HG03135 (cell line): ENCODE results near the gene KANSL1.
"Not testable (repeated sequence)": the region's sequence is repeated elsewhere in the genome, so short reads cannot be mapped to it uniquely, and the experiment has no call there.

ENCODE experiments used
- ATAC-seq: cut with Tn5 transposase; IDR thresholded peaks from one replicate; pipeline ENCODE4 v1.9.1; 2021; ENCODE audit warnings: mild to moderate bottlenecking, moderate library complexity; ENCODE audit not compliant: unreplicated experiment

The KANSL1 gene

DNA sequence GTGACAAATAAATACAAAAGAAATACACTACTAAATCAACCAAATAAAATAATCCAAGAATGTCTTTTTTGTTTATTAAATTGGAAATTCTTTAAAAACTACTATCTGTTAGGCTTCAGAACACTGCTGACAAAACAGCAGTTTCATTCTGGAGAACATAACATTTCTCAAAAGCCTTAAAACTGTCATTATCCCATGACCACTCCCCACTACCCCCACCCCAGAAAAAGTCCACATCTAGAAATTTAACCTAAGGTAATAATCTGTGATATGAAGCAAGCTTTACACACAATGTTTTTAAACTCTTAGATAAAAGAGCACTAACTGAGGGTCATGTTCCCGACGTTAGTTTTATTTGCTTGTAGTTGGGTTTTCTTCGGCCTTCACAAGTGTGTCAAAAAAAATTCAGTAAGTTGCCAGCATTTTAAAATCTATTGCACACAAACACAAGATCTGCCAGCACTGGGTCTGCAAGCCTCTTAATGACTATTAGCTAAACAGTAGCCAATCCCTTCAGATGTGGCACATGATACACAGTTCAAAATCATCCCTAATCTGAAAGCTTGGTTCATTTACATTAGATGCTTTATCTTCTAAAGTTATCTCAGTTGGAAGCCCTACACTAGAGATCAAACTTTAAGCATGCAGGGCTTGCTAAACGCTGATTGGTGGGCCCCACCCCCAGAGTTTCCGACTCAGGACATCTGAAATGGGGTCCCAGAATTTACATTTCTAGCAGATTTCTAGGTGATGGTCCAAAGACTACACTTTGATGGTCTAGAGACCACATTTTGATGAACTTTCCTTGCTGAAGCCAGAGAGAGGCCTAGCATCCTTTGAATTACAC lies 75.2 kb downstream of the KANSL1 start:
- no peak for ATAC-seq

DNA sequence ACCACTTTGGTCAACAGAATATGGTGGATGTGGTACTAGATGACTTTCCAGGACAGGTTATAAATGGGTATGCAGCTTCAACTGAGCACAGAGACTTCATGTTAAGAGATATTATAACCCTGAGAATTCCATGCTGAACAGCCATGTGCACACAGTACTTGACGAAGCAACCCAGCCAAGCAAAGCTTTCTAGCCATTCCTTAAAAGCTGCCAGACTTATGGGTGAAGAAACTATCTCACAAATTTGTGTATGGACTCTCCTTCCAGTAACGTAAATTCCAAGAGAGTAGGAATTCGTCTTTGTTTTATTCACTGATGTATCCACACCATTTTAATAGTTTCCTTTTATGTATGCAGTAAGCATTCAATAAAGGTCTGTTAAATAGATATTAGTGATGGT lies 76.1 kb downstream of the KANSL1 start:
- no peak for ATAC-seq

DNA sequence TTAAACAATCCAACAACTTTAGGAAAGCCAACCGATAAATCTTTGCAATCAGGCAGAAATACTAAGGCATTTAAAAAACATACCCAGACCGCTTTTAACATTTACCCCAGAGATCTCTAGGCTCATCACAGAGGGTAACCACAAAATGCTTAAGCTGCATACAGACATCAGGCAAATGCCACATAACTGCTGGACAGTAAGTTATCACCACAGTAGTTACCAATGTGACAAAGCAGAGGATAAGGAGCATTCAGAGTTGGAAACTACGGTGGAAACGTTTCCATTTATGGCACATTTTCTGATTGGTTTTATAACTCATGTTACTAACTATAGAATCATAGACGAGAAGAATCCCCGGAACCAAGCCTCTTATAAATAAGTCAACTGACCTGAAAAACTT lies 77.5 kb downstream of the KANSL1 start:
- ATAC-seq = no peak

DNA sequence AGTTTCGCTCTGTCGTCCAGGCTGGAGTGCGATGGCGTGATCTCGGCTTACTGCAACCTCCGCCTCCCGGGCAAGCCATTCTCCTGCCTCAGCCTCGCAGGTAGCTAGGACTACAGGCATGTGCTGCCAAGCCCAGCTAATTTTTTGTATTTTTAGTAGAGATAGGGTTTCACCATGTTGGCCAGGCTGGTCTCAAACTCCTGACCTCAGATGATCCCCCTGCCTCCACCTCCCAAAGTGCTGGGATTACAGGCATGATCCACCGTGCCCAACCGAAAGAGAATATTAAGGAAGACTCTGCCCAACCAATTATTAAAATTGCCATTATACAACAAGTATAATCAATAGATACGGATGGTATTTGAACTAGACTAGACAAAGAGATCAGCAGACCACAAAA lies 82.0 kb downstream of the KANSL1 start:
- ATAC-seq = not testable (repeated sequence)

DNA sequence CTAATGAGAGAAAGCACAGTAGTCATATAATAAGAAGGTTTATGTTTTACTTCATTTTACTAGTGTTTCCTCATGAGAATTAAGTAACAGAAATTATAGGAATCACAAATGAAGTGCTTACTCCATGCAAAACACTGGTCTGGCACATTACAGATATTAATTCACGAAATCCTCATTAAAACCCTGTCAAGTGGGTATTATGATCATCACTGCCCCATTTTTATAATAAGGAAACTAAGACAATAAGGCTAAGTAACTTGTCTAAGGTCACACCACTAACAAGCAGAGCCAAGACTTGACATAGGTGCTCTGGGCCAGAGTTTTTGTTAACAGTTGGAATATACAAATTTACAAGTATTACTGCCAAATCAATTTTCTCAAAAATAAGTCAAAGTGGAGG lies 83.0 kb downstream of the KANSL1 start:
- ATAC-seq = no peak

DNA sequence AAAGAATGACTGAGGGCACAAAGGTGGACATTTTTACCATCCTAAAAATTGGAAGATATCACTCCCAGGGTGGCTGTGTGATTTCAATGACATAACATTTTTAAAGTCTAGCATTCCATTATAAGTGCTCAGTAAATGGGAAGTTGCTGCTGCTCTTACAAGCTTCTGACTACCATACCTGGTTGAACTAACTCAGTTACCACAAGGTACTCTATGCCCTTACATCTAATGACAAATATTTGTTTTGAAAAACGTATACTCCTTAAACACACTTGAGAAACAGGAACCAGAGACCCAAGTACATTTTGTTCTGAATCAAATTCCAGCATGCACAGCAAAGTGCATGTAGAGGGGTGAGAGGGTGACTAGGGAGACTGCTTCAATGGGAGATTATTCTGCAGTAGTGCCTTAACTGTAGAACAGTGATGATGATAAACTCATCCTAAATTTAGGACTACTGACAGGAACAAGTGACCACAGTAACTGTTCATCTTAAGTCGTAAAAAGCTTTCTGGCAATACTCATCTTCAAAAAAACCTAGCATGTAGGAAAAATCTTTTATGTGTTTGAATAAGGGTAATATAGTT lies 83.5 kb downstream of the KANSL1 start:
- ATAC-seq = no peak

DNA sequence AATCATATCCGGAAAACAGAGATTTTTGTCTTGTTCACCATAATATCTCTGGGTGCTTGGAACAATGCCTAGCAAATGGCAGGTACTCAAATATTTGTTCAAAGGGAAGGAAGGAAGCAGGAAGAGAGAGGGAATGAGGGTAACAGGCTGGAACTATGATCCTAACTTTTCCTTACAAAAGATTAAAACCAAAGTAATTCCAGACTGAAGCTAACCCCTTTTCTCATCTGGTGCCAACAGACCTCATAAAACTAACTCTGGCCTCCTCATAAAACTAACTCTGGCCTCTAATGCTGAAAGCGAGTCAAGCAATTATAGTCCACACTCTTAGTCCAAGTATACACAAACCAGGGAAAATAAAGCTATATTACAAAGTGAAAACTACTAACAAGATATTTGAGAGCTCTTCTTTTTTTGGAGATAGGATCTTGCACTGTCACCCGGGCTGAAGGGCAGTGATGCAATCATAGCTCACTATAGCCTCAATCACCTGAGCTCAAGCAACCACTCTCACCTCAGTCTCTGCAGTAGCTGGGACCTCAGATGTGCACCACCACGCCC lies 84.6 kb downstream of the KANSL1 start:
- ATAC-seq = no peak

DNA sequence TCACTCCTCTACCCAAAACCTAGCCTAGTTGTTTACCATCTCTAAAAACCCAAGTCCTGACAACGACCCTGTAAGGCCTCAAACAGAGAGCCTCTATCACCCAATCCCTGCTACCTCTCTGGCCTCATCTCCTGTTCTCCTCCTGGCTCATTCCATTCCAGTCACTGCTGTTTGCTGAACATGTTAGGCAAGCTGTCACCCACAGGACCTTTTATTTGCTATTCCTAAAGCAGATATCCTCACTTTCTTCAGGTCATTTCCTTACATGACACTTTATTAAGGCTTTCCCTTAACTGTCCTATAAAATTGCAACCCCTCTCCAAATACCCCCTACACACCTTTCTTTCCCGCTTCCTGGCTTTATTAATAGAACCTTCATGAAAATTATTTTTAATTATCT lies 85.1 kb downstream of the KANSL1 start:
- no peak for ATAC-seq

DNA sequence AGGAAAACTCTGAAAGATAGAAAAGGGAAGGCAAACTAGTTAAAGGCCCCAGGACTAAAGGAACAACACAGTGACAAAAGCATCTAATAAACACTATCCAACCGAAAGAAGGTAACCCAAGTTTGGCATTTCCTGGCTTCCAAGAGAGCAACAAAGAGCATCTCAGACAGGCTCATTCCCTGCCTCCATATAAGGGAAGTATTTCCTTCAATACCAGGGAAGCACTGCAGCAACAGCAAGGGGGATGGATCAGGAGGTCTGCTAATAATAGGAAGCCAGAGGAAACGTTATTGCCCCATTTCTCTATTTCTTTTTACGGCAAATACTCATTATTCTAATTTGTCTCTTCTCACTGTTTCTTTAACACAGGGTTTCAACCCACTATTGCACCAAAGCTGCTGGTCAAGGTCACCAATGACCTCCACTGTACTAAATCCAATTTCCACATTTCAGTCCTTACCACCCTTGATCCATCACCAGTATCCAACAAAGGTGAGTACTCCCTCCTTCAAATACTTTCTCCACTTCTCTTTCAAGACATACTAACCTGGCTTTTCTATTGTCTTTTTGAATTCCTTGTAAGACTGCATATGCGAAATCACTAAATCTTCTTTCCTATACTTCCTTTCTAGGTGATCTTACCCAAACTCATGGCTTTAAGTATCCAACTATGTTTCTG lies 86.1 kb downstream of the KANSL1 start:
- ATAC-seq = no peak

DNA sequence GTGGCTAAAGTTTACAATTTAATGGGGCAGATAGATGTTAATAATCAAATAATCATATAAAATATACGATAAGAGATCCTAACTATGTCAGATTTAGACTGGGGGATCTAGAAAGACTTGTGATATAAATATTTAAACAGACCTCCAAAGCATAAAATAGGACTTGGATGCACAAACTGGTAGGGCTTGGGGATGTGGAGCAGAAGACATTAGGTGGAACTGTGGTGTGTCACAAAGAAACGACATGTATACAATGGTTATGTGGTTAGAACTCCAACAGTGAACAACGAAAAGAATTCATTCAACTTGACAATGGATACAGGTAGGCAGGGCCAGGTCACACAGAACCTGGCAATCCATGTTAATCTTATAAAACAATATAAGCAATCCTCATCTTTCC lies 90.4 kb downstream of the KANSL1 start:
- not testable (repeated sequence) for ATAC-seq

DNA sequence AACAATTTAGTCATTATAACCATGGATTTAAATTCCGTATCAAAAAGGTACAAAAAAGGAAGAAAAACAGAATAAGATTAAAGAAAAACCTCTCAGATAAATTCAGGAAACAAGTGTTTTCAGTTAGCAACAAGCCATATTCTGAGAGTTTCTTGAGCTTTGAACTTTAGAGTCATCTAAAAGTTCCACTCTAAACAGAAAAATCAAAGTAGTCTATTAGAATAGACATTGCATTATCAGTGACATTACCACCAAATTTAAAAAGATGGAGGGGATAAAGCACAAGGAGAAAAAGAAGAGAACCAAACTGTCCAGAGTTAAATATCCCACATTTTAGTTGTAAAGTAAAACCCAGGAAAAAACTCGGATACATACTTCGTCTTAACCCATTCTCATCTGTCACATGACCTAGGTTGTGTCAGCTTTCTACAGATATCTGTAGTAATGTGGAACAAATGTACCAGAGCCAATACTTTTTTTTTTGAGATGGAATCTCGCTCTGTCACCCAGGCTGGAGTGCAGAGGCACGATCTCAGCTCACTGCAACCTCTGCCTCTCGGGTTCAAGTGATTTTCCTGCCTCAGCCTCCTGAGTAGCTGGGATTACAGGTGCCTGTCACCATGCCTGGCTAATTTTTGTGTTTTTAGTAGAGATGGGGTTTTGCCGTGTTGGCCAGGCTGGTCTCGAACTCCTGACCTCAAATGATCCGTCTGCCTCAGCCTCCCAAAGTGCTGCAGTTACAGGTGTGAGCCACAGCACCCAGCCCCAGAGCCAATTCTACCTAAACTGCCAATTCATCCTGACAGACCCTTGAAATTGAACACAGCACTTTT lies 91.2 kb downstream of the KANSL1 start:
- ATAC-seq = not testable (repeated sequence)

DNA sequence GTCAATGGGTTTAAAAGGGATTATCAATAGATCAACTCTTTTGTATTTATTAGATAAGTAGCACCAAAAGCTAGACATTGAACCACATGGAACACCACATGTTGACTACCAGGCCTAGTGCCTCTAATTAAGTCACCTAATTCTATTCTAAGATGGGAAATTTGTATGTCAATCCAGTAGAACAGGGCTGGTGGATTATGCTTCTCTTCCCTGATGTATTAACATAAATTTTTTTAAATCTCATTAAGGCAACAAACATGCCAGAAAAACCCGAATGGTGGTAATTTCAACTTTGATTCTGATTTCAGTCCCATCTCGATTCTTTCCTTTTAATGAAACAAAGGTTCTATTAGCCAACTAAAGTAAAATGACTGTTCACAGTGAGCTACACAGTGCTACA lies 92.6 kb downstream of the KANSL1 start:
- no peak for ATAC-seq

DNA sequence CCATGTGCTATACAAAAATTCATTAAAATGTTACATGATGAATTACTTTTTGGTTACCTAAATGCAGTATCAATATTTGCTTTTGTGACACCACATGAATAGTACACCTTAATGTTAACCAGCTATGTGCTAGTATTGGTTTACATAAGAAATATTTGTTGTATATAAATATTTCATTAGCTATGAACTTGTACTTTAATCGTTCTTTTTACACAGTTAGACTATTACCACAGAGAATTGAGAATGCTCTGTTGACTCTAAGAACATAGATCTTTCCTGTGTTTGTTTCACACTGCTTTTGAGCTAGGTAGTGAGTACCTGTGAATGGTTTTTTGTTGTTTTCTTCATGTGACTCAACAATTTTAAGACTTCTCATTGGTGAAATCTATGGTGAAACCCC lies 93.4 kb downstream of the KANSL1 start:
- no peak for ATAC-seq

DNA sequence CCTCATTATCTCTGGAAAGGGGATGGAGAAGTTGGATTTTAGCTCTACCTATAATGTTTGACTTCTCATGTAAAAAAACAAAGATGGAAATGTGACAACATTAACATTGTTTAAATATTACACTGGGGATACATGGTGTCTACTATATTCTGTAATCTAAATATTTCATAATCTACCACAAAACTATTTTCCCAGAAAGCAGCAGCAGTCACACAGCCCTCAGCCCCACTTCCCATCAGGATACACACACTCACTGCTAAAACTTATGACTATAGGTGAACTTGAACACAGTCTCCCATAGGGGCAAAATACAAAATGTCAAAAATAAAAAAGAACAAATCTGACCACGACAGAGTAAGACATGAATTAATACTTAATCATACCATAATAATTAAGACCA lies 95.7 kb downstream of the KANSL1 start:
- ATAC-seq = no peak

DNA sequence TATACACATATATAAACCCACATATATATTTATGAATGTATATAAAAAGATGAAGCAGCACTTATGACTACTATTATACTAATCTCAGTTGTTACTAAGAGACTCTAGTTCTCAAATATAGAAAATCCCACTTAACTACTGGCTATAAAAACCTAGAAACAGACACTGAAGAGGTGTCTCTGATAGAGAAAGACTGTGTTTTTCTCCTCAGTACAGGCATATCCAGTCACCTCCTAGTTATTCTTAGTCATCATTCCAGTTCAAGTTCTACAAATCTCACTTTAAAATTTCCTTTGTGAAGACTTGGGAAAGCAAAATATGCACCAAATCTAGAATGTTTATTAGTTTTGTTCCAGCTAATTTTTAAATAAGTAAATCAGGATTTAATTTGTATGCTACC lies 100.2 kb downstream of the KANSL1 start:
- no peak for ATAC-seq

DNA sequence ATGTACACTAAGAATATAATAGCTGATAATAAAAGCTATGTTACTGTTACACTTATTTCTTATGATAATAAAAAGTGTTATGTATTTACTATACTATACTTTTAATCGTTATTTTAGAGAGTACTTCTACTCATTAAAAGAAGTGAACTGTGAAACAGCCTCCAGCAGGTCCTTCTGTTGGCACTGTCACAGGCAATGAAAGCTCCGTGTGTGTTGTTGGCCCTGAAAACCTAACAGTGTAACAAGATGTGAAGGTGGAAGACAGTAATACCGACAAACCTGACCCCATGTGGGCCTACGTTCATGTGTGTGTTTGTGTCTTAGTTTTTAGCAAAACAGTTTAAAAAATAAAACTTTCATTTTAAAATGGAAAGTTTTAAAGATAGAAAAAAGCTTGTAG lies 102.4 kb downstream of the KANSL1 start:
- ATAC-seq = no peak

DNA sequence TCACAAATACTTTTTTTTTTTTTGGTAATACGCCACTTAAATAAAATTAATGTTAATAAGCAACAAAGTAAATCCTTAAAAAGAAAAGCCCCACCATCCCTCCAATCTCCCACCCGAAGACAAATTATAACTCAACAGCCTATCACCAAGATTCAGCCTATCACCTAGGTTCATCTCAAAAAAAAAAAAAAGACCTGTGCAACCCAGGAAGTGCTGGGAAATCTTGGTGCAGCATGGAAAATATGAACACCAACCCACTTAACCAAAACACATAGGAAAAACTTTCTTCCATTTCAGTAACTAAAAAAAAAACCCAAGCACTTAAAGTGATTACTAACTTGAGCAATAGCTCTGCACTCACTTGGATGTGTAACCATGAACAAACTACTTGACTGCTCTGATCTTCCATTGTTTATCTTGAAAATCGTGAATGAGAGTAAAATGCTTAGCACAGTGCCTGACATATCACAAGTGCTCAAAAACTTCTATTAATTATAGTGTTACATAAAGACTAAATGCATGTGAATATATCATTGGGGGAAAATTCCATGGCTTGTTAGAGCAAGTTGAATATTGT lies 103.8 kb downstream of the KANSL1 start:
- no peak for ATAC-seq

DNA sequence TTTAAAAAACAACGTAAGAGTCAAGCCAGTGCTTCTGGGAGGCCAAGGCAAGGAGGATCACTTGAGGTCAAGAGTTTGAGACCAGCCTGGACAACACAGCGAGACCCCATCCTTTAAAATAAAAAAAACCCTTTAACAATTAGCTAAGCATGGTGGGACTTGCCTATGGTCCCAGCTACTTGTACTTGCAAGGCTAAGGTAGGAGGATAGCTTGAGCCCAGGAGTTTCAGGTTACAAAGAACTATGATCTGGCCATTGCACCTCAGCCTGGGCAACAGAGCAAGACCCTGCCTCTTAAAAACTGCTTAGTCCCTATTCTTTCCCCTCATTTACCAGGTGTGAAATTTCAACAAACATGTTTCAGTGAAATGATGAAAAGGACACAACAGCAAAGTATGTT lies 104.6 kb downstream of the KANSL1 start:
- no peak for ATAC-seq

DNA sequence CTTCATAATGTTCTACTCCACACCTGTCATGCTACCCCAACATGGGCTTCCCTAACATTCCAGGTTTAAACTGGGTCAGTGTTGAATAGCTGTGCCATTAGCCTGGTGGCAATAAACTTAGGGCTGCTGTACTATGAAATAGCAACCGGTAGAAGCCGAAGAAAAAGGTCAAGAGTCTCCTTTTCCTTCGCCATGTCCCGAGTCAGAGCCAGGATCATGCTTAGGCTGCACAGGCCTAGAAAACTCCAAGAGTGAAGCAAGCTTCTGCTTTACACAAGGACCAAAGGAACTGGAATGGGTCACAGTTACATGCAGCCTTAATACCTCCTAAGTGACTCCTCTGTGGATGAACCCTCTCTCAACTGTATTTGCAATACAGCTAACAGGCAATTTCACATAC lies 105.4 kb downstream of the KANSL1 start:
- not testable (repeated sequence) for ATAC-seq

DNA sequence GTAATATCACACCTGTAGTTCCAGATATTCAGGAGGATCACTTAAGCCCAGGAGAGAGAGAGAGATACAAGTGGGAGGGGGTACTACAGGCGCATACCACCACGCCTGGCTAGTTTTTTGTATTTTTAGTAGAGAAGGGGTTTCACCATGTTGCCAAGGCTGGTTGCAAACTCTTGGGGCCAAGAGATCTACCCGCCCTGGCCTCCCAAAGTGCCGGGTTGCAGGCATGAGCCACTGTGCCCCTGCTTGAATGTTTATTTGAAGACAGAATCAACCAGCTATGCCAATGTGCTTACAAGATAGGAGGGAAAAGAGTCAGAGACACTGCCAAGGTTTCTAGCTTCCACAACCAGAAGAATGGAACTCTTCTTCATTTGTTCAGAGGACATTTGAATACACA lies 106.4 kb downstream of the KANSL1 start:
- ATAC-seq = no peak

DNA sequence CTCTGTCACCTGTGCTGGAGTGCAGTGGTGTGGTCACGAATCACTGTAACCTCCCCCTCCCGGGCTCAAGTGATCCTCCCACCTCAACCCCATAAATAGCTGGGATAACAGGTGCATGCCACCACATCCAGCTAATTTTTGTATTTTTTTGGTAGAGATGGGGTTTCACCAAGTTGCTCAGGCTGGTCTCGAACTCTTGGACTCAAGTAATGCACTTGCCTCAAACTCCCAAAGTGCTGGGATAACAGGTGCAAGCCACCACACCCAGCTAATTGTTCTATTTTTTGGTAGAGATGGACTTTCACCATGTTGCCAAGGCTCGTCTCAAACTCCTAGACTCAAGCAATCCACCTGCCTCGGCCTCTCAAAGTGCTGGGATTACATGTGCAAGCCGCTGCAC lies 107.7 kb downstream of the KANSL1 start:
- no peak for ATAC-seq
